B cell (primary cell): ENCODE measurements around the gene P3R3URF. TPM values are rescaled to one million over a fixed set of nuclear protein-coding genes. Genes with fewer than 3 reads are reported as not detected.
"Not testable (repeated sequence)": the region's sequence is repeated elsewhere in the genome, so short reads cannot be mapped to it uniquely, and the experiment has no call there.

Experiments
- ATAC-seq: fragments of 200-7000 bp; cut with Tn5 transposase; one replicate; pipeline ENCODE4 v1.10.0; 2021; ENCODE audit warnings: low read depth, mild to moderate bottlenecking, moderate number of reproducible peaks, moderate library complexity
- CTCF ChIA-PET: fragments of 350-600 bp; sonication (Branson Sonifier 250); formaldehyde crosslinking; loops from one replicate; lab custom pipeline; 2021; ENCODE audit warnings: antibody characterized with exemption, inconsistent platforms; lab: Charles Lee
- POLR2A ChIA-PET: fragments of 350-600 bp; sonication (Branson Sonifier 250); formaldehyde crosslinking; loops from one replicate; lab custom pipeline; 2021; ENCODE audit warnings: antibody characterized with exemption; lab: Charles Lee
- DNase-seq: peaks from one replicate; pipeline ENCODE4 v3.0.0; 2013
- H2AFZ ChIP-seq: 2 replicates; pipeline ENCODE4 v1.6.1; 2012; ENCODE audit warnings: mild to moderate bottlenecking, low read depth, low read length; ENCODE audit not compliant: insufficient read depth, poor library complexity, severe bottlenecking
- H3K27ac ChIP-seq, 2 donors: 1 replicate in 1 of 2; 2 replicates in 1 of 2; pipeline ENCODE4 v1.5.1; 2012 to 2013; ENCODE audit warnings: low read length in 2 of 2, mild to moderate bottlenecking in 2 of 2, moderate library complexity in 1 of 2
- H3K27me3 ChIP-seq, 4 experiments: fragments of 200-600 bp in 1 of 4; sonication (generic) in 1 of 4; replicated peaks in 1 of 4; 1 replicate in 2 of 4; 2 replicates in 2 of 4; pipeline versions ENCODE4 v1.6.1 to v1.7.0; 2013 to 2016; ENCODE audit warnings: low read length in 3 of 4, mild to moderate bottlenecking in 2 of 4, mixed read lengths in 1 of 4, moderate library complexity in 1 of 4; ENCODE audit not compliant: insufficient read depth in 4 of 4, control insufficient read depth in 3 of 4; ENCODE audit errors: control extremely low read depth in 1 of 4
- H3K36me3 ChIP-seq, 2 experiments: replicated peaks in 1 of 2; 1 replicate in 1 of 2; 2 replicates in 1 of 2; pipeline versions ENCODE4 v1.6.1 to v1.7.1; 2013; ENCODE audit warnings: low read length in 1 of 2; ENCODE audit not compliant: insufficient read depth in 2 of 2, control insufficient read depth in 1 of 2; ENCODE audit errors: control extremely low read depth in 1 of 2, extremely low read depth in 1 of 2
- H3K4me1 ChIP-seq, 2 donors: fragments of 200-600 bp in 1 of 2; sonication (generic) in 1 of 2; 1 replicate in 1 of 2; 2 replicates in 1 of 2; pipeline versions ENCODE4 v1.5.1 to v1.6.1; 2013 to 2017; ENCODE audit warnings: low read length in 2 of 2; ENCODE audit not compliant: control insufficient read depth in 2 of 2, insufficient read depth in 2 of 2
- H3K4me2 ChIP-seq: replicated peaks from 2 replicates; pipeline ENCODE3; 2012; ENCODE audit warnings: mild to moderate bottlenecking, low read depth, low read length; ENCODE audit not compliant: poor library complexity, severe bottlenecking
- H3K4me3 ChIP-seq, 5 experiments: fragments of 200-600 bp in 1 of 5; sonication (generic) in 1 of 5; 1 replicate in 3 of 5; 2 replicates in 2 of 5; pipeline versions ENCODE4 v1.5.1 to v1.7.0; 2011 to 2016; ENCODE audit warnings: low read length in 4 of 5, mild to moderate bottlenecking in 4 of 5, low read depth in 2 of 5, control low read depth in 1 of 5, moderate library complexity in 1 of 5; ENCODE audit not compliant: insufficient read depth in 1 of 5; ENCODE audit errors: control extremely low read depth in 1 of 5, extremely low read depth in 1 of 5
- H3K79me2 ChIP-seq: fragments of 200-600 bp; sonication (generic); one replicate; pipeline ENCODE4 v1.6.0; 2016; ENCODE audit warnings: low read length; ENCODE audit not compliant: control insufficient read depth, insufficient read depth
- H3K9ac ChIP-seq: fragments of 200-600 bp; sonication (generic); 2 replicates; pipeline ENCODE4 v1.6.1; 2017; ENCODE audit warnings: mild to moderate bottlenecking, low read length, moderate library complexity
- H3K9me3 ChIP-seq, 3 donors: one replicate each; pipeline versions ENCODE4 v1.6.1 to v1.7.1; 2013; ENCODE audit warnings: low read length in 2 of 3; ENCODE audit not compliant: control insufficient read depth in 2 of 3, insufficient read depth in 1 of 3; ENCODE audit errors: control extremely low read depth in 1 of 3
- H4K20me1 ChIP-seq: 2 replicates; pipeline ENCODE4 v1.6.0; 2012; ENCODE audit warnings: mild to moderate bottlenecking, low read length; ENCODE audit not compliant: insufficient read depth, control insufficient read depth, poor library complexity, severe bottlenecking
- H3K27ac Mint-ChIP-seq: one replicate; pipeline ENCODE4 v1.8.0; 2021; ENCODE audit warnings: mixed read lengths
- H3K27me3 Mint-ChIP-seq: one replicate; pipeline ENCODE4 v1.8.0; 2021; ENCODE audit warnings: mixed read lengths
- H3K4me1 Mint-ChIP-seq: one replicate; pipeline ENCODE4 v1.8.0; 2021; ENCODE audit warnings: mixed read lengths
- H3K4me3 Mint-ChIP-seq: one replicate; pipeline ENCODE4 v1.8.0; 2021; ENCODE audit warnings: mixed read lengths
- H3K9me3 Mint-ChIP-seq: one replicate; pipeline ENCODE4 v1.8.0; 2022; ENCODE audit warnings: mixed read lengths; ENCODE audit not compliant: insufficient read depth
- EZH2 ChIP-seq: IDR thresholded peaks from 2 replicates; pipeline ENCODE4 v1.6.1; 2012; ENCODE audit warnings: borderline replicate concordance, low read depth, mild to moderate bottlenecking, moderate library complexity, low read length; ENCODE audit not compliant: insufficient read depth, poor library complexity, severe bottlenecking
- WGBS: methylation state at CpG from one replicate; pipeline ENCODE4 v1.1.5; 2013; ENCODE audit warnings: missing lambda C conversion rate; ENCODE audit not compliant: insufficient coverage; 5-methylcytosine and 5-hydroxymethylcytosine counted together
- intact Hi-C: fragments of 100-400 bp; cut with micrococcal nuclease; formaldehyde crosslinking; loops from one replicate; pipeline ENCODE4 v1.10.0; 2022
- polyA plus RNA-seq: library from polyadenylated mRNA; depleted of rRNA; stranded (reverse); fragments of >200 nt; gene quantifications from 2 replicates; pipeline ENCODE4 v1.2.3, GENCODE V29; 2012
- total RNA-seq, 2 donors: library from RNA; stranded (reverse); fragments of 120-200 nt in 1 of 2; gene quantifications; 1 replicate in 1 of 2; 2 replicates in 1 of 2; pipeline versions ENCODE4 v1.2.3 to v1.2.4, GENCODE V29; 2013 to 2022
- TF ChIP-seq, protein P1 (sequence below): fragments of 200-600 bp; IDR thresholded peaks from one replicate; pipeline ENCODE4 v1.8.0; 2022; ENCODE audit warnings: antibody characterized with exemption, mild to moderate bottlenecking

The P3R3URF gene
- total and polyA plus RNA-seq, 2 donors (not counting 1 experiment from before 2014, with no cell fraction given), result not detected

- WGBS, result 27% methylated on average over 5 of the region's 6 CpGs
- Histone ChIP-seq H3K9me3 (no peaks in the 10 kb centered on the region), H3K9ac (no peak overlapping the region), H3K4me2 (no peak overlapping the region), H3K36me3 (no peaks in the 10 kb centered on the region), H3K4me3 (no peak overlapping the region), H3K27ac (no peak overlapping the region), H4K20me1 (no peaks in the 10 kb centered on the region), H3K4me1 (peaks cover 0 to 3% of the 10 kb centered on the region in 2 donors), H3K27me3 (no peaks in the 10 kb centered on the region), H3K79me2 (no peaks in the 10 kb centered on the region), H2AFZ (peak overlapping the region; percentile 66)
- peak; percentile 87 for ATAC-seq
- ChIA-PET POLR2A (no interaction called here), CTCF (interaction anchor here (0.5 to 3.5 kb wide), 38 partner anchors 8 to 1138 kb away, joined by 3 to 52 read pairs (median 4); partner anchors contain the start of genes LURAP1, PIK3R3 and POMGNT1)
- Mint-ChIP-seq H3K9me3 (no peaks in the 10 kb centered on the region), H3K27me3 (no peaks in the 10 kb centered on the region), H3K4me1 (peaks cover 1% of the 10 kb centered on the region), H3K27ac (no peak overlapping the region), H3K4me3 (no peak overlapping the region)
- TF ChIP-seq EZH2, result no peak
- TF ChIP-seq, protein P1, sequence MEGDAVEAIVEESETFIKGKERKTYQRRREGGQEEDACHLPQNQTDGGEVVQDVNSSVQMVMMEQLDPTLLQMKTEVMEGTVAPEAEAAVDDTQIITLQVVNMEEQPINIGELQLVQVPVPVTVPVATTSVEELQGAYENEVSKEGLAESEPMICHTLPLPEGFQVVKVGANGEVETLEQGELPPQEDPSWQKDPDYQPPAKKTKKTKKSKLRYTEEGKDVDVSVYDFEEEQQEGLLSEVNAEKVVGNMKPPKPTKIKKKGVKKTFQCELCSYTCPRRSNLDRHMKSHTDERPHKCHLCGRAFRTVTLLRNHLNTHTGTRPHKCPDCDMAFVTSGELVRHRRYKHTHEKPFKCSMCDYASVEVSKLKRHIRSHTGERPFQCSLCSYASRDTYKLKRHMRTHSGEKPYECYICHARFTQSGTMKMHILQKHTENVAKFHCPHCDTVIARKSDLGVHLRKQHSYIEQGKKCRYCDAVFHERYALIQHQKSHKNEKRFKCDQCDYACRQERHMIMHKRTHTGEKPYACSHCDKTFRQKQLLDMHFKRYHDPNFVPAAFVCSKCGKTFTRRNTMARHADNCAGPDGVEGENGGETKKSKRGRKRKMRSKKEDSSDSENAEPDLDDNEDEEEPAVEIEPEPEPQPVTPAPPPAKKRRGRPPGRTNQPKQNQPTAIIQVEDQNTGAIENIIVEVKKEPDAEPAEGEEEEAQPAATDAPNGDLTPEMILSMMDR, result peak; percentile 84
- intact Hi-C loops, result loop anchor here (1.0 kb wide), 3 partner anchors 44 to 186 kb away; no protein-coding TSS in a partner anchor
- DNase-seq, result peak; percentile 80
Measured at GRCh38 chr1:46223472-46223943, 47.2 kb upstream of the P3R3URF start.

- H3K4me3 Mint-ChIP-seq, POLR2A ChIA-PET, H3K9me3 ChIP-seq, H3K4me1 Mint-ChIP-seq, H3K4me1 ChIP-seq, ATAC-seq, H3K4me2 ChIP-seq, H3K27me3 ChIP-seq, H3K9ac ChIP-seq, H3K36me3 ChIP-seq, H3K27ac Mint-ChIP-seq, H3K27me3 Mint-ChIP-seq, H3K79me2 ChIP-seq, H3K9me3 Mint-ChIP-seq, H3K27ac ChIP-seq, H4K20me1 ChIP-seq, H3K4me3 ChIP-seq: not testable (repeated sequence)
- DNase-seq, result peak; percentile 18
- peak overlapping the region; percentile 66 for H2AFZ ChIP-seq
- CTCF ChIA-PET, result interaction anchor here (0.6 to 3.5 kb wide), 26 partner anchors 7 to 1138 kb away, joined by 3 to 52 read pairs (median 6); partner anchors contain the start of genes PIK3R3 and POMGNT1
- intact Hi-C loops, result loop anchor here (1.0 kb wide), 3 partner anchors 44 to 186 kb away; no protein-coding TSS in a partner anchor
- WGBS, result 87% methylated on average over 8 of the region's 11 CpGs
Measured at GRCh38 chr1:46223055-46223454, 46.8 kb upstream of the P3R3URF start.
